K562 (cell line): ENCODE measurements around the gene SYT10. TPM values are rescaled to one million over a fixed set of nuclear protein-coding genes. Genes with fewer than 3 reads are reported as not detected.

Experiments used
- ELK1 ChIP-seq: sonication (generic); formaldehyde crosslinking; IDR thresholded peaks from 2 replicates; pipeline ENCODE4 v1.8.1; 2022; ENCODE audit warnings: missing genetic modification reagents
- FIP1L1 ChIP-seq: fragments of 200-400 bp; formaldehyde crosslinking; IDR thresholded peaks from 2 replicates; pipeline ENCODE4 v1.6.1; 2018; ENCODE audit warnings: mild to moderate bottlenecking, low read depth, low read length; ENCODE audit not compliant: poor library complexity, severe bottlenecking
- FOXK1 ChIP-seq: sonication (generic); formaldehyde crosslinking; IDR thresholded peaks from 2 replicates; pipeline ENCODE4 v1.8.0; 2022; ENCODE audit warnings: missing genetic modification reagents, mild to moderate bottlenecking, borderline replicate concordance
- FUS ChIP-seq: fragments of 200-400 bp; formaldehyde crosslinking; optimal IDR thresholded peaks from 2 replicates; pipeline ENCODE3; 2017; ENCODE audit warnings: low read depth, low read length
- GABPA ChIP-seq: fragments of 200-800 bp; sonication (Bioruptor generic); conservative IDR thresholded peaks from 2 replicates; pipeline ENCODE4 v1.6.1; 2016; ENCODE audit warnings: low read depth, missing genetic modification characterization, missing compliant biosample characterization
- HNRNPLL ChIP-seq: fragments of 200-400 bp; formaldehyde crosslinking; IDR thresholded peaks from 2 replicates; pipeline ENCODE4 v1.6.1; 2017; ENCODE audit warnings: low read length, low read depth, mild to moderate bottlenecking; ENCODE audit not compliant: poor library complexity, severe bottlenecking
- ILF3 ChIP-seq: fragments of 450-650 bp; IDR thresholded peaks from 2 replicates; pipeline ENCODE4 v1.6.1; 2018; ENCODE audit warnings: antibody characterized with exemption, mild to moderate bottlenecking, moderate library complexity, borderline replicate concordance
- MBD1 ChIP-seq: fragments of 250-450 bp; sonication (Bioruptor Pico); IDR thresholded peaks from 2 replicates; pipeline ENCODE4 v1.8.0; 2022; ENCODE audit warnings: inconsistent platforms
- NCOA2 ChIP-seq, 2 experiments: fragments of 450-650 bp; IDR thresholded peaks; 2 replicates each; pipeline ENCODE4 v1.6.1; 2018; ENCODE audit warnings: mild to moderate bottlenecking in 2 of 2, moderate library complexity in 1 of 2; ENCODE audit not compliant: partially characterized antibody in 2 of 2
- NCOA6 ChIP-seq: fragments of 450-650 bp; IDR thresholded peaks from 2 replicates; pipeline ENCODE4 v1.6.1; 2017; ENCODE audit warnings: mild to moderate bottlenecking
- NFRKB ChIP-seq: fragments of 450-650 bp; IDR thresholded peaks from 2 replicates; pipeline ENCODE4 v1.6.1; 2016; ENCODE audit warnings: low read depth
- NRF1 ChIP-seq, 2 experiments: fragments of 450-650 bp; IDR thresholded peaks in 1 of 2; conservative IDR thresholded peaks in 1 of 2; 2 replicates each; pipeline ENCODE4 v1.6.1; 2014; ENCODE audit warnings: mild to moderate bottlenecking in 2 of 2
- PHF8 ChIP-seq: fragments of 200-600 bp; sonication (generic); IDR thresholded peaks from 2 replicates; pipeline ENCODE4 v1.6.1; 2012; ENCODE audit warnings: mixed run types, mild to moderate bottlenecking, inconsistent platforms, low read length, moderate library complexity, borderline replicate concordance
- POLR2G ChIP-seq: fragments of 200-400 bp; formaldehyde crosslinking; IDR thresholded peaks from 2 replicates; pipeline ENCODE4 v1.6.1; 2017; ENCODE audit warnings: low read depth, mild to moderate bottlenecking, antibody characterized with exemption, low read length, moderate library complexity
- TAF15 ChIP-seq: fragments of 200-400 bp; formaldehyde crosslinking; IDR thresholded peaks from 2 replicates; pipeline ENCODE4 v1.6.1; 2017; ENCODE audit warnings: mild to moderate bottlenecking, low read depth, low read length, moderate library complexity
- TBL1XR1 ChIP-seq, 2 experiments: IDR thresholded peaks; 2 replicates each; pipeline ENCODE4 v1.6.1; 2012; ENCODE audit warnings: improper control_type of control experiment in 2 of 2, low read length in 2 of 2, mild to moderate bottlenecking in 1 of 2
- THAP7 ChIP-seq: fragments of 250-450 bp; sonication (Bioruptor Pico); IDR thresholded peaks from 2 replicates; pipeline ENCODE4 v1.5.0; 2021
- UBTF ChIP-seq, 2 experiments: IDR thresholded peaks; 2 replicates each; pipeline ENCODE4 v1.6.1; 2012; ENCODE audit warnings: improper control_type of control experiment in 2 of 2, low read depth in 2 of 2, low read length in 2 of 2, borderline replicate concordance in 1 of 2
- ZFX ChIP-seq: sonication (generic); formaldehyde crosslinking; IDR thresholded peaks from 2 replicates; pipeline ENCODE4 v1.8.0; 2022; ENCODE audit warnings: mild to moderate bottlenecking, missing genetic modification reagents, moderate library complexity
- ZNF445 ChIP-seq: fragments of 250-450 bp; sonication (Bioruptor Pico); IDR thresholded peaks from 2 replicates; pipeline ENCODE4 v1.4.0; 2020; ENCODE audit warnings: low read depth, mild to moderate bottlenecking, moderate library complexity
- ZNF511 ChIP-seq: sonication (generic); formaldehyde crosslinking; IDR thresholded peaks from 2 replicates; pipeline ENCODE4 v1.8.0; 2022; ENCODE audit warnings: mild to moderate bottlenecking, missing genetic modification reagents
- polyA plus RNA-seq, 8 experiments: library from polyadenylated mRNA; depleted of rRNA in 4 of 8; stranded (reverse) in 5 of 8; unstranded in 3 of 8; fragments of >200 nt; fragmentation: Nextera tagmentation in 2 of 8; fragmentation: Illumina TruSeq in 1 of 8; extraction: Ambion mirVana in 2 of 8; extraction: Trizol in 1 of 8; gene quantifications; 2 replicates each; pipeline versions ENCODE4 v1.2.1 to v1.2.3, GENCODE V29; 2011 to 2014; ENCODE audit warnings: inconsistent platforms in 1 of 8, missing spikeins in 1 of 8
- total RNA-seq, 7 experiments: library from RNA; depleted of rRNA in 6 of 7; stranded (reverse); fragments of >200 nt in 6 of 7; fragmentation: Illumina TruSeq in 2 of 7; extraction: Trizol in 2 of 7; gene quantifications; 2 replicates each; pipeline versions ENCODE4 v1.2.1 to v1.2.3, GENCODE V29; 2011 to 2021; ENCODE audit warnings: low replicate concordance in 1 of 7

Gene SYT10
- total and polyA plus RNA-seq, 9 of the 15 experiments (the other 6 are each of a cell fraction or from before 2014, with no cell fraction given): 0.27 to 6.2 (median 2.5) TPM

- TF ChIP-seq MBD1 (CRISPR knock-in tag): no peak
- TF ChIP-seq ZFX (CRISPR knock-in tag): peak; percentile 38; the same call in 1 of the 2 replicates
- TF ChIP-seq ZNF445 (CRISPR knock-in tag): no peak
- TF ChIP-seq NRF1 (conservative IDR thresholded peaks at IDR 0.05 in 1 of 2, IDR thresholded peaks at IDR 0.05 in 1 of 2): no peak
- peak; percentile 10; the same call in 1 of the 2 replicates for TF ChIP-seq POLR2G
- peak; percentile 21 for TF ChIP-seq FIP1L1
- TF ChIP-seq PHF8: no peak
- TF ChIP-seq FUS: no peak
- TF ChIP-seq ILF3: no peak
- no peak for TF ChIP-seq GABPA (tag)
- TF ChIP-seq TAF15: no peak
- 0 out of 2 replicates have a peak, but pooled peaks have one; percentile 43 for TF ChIP-seq NFRKB
- TF ChIP-seq HNRNPLL: peak; percentile 11
- TF ChIP-seq FOXK1 (CRISPR knock-in tag): 0 out of 2 replicates have a peak, but pooled peaks have one; percentile 43
- TF ChIP-seq ZNF511 (CRISPR knock-in tag): no peak
- TF ChIP-seq TBL1XR1 (IDR thresholded peaks at IDR 0.05; ENCODE audit: low read length in 2 of 2): no peak
- TF ChIP-seq ELK1 (CRISPR knock-in tag): no peak
- peak in 1 of 2 experiments; percentile 5; a peak in 1 of 4 replicates for TF ChIP-seq UBTF (IDR thresholded peaks at IDR 0.05; ENCODE audit: borderline replicate concordance in 1 of 2, low read depth in 2 of 2, low read length in 2 of 2)
- TF ChIP-seq NCOA2 (IDR thresholded peaks at IDR 0.05; ENCODE audit: partially characterized antibody in 2 of 2): no peak
- no peak for TF ChIP-seq NCOA6
- TF ChIP-seq THAP7 (CRISPR knock-in tag): no peak
Observed at GRCh38 chr12:33438851-33439586, 600 bp downstream of the SYT10 start (continued).
